ENCODE measurements around the gene MALL.
"Not testable (repeated sequence)": the region's sequence is repeated elsewhere in the genome, so short reads cannot be mapped to it uniquely, and the experiment has no call there.

The MALL gene

DNA sequence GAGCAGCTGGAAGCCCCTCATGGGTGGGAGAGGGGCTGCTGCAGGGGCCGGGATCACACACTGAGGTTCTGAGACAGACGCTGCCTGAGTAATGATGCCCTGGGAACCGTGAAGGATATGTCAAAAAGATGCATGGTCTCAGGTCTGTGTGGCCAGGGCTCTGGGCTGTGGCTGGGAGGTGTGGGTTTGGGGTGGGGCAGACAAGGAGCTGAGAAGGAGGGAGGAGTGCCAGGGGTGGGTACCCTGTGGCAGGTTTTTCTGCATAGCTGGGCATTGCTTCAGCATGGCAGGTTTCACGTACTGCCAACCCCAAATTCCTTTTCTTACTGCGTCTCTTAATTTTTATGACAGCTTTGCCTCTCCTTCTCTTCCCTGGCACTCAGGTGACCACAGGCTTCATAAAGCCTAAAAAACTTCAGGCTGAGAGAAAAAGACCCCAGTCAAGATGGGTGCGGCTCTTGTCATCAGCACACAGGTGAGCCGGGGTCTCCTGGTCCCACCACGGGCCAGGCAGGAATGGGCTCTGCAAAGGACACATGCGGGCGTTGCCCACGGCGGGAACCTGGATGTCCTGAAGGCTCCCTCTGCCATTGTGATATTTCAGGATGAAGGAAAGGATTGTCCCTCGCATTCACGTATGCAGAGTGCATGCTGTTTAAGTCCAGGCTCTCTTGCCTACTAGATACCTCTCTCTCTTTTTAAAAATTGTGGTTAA lies 18.0 kb downstream of the MALL start:
- no peak for DNase-seq

- DNase-seq: no peak
Observed at GRCh38 chr2:110095994-110096633, 19.5 kb downstream of the MALL start.

- not testable (repeated sequence) for DNase-seq
Observed at GRCh38 chr2:110094884-110095534, 20.6 kb downstream of the MALL start.

DNA sequence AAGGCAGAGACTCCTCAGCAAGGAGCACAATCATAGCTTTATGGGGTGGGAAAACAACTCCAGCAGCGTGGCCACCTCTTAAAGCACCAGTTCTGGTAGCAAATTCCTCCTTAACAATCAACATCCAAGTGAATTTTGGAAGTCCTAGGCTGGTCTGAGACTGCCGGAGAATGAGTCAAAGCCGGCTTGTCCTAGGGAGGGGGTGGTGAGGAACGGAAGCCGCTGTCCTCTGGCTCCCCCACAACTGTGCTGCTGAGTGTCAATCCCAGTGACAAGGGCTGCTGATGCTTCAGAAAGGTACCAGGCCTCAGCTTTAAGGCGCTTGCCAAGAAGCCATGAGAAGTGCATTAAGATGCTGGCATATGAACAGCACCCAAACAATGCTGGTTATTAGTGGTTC lies 21.7 kb downstream of the MALL start:
- not testable (repeated sequence) for DNase-seq

GRCh38 chr2:110090164-110090563 lies 25.5 kb downstream of the MALL start:
- not testable (repeated sequence) for DNase-seq

- not testable (repeated sequence) for DNase-seq
Observed at GRCh38 chr2:110083757-110084156, 31.9 kb downstream of the MALL start.

GRCh38 chr2:110083162-110083561 lies 32.5 kb downstream of the MALL start:
- not testable (repeated sequence) for DNase-seq

DNA sequence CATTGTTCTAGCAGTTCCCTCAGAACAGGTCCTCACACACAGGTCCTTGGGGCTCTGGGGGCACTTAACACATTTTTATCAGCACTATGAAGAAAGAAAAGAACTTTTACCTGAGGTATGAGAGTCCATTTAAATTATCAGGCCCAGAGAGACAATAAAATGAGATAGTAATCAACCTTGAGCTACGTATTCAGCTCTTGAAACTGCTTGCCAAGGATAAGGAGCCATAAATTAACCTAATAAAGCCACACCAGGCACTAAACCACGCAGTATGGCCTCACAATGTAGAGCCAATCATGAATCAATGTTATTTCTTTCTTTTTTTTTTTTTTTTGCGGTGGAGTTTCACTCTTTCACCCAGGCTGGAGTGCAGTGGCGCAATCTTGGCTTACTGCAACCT lies 37.5 kb downstream of the MALL start:
- not testable (repeated sequence) for DNase-seq

- DNase-seq: not testable (repeated sequence)
Observed at GRCh38 chr2:110075896-110076295, 39.7 kb downstream of the MALL start.

GRCh38 chr2:110069869-110070268 lies 45.8 kb downstream of the MALL start:
- DNase-seq: not testable (repeated sequence)

- DNase-seq: not testable (repeated sequence)
Observed at GRCh38 chr2:110068153-110068552, 47.5 kb downstream of the MALL start.

DNA sequence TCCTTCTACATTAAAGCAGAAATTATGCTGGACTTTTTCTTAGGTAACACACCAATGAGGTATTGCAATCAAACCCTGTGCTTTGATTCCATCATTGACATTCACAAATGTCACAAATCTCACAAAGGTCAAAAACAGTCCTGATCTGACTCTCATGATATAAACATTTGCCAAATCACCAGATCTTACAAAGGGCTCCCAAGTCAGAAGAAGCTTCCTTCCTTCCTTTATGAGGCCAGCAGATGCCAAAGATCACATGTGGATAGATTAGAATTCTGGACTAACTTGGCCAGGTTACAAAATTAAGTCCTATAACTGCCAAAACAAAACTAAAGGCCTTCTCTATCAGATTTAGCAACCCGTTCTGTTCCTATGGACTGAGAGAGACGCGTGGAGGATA lies 53.3 kb downstream of the MALL start:
- not testable (repeated sequence) for DNase-seq

DNA sequence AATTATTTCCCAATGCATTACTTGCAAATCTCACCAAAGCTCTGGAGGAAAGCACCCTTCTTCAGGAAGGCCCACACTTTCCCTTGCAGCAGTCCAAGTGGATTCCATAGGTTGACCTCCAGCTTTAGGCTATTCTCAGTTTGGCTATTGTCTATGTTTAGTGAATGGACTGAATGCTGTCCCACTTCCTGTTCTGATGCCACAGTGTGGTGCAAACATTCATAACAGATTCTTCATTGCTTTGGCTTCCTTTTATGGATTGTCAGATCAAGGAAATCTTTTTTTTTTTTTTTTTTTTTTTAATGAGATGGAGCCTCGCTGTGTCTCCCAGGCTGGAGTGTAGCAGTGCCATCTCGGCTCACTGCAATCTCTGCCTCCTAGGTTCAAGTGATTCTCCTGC lies 55.1 kb downstream of the MALL start:
- not testable (repeated sequence) for DNase-seq

- not testable (repeated sequence) for DNase-seq
Observed at GRCh38 chr2:110059694-110060358, 55.8 kb downstream of the MALL start.

- DNase-seq: not testable (repeated sequence)
Observed at GRCh38 chr2:110059009-110059693, 56.5 kb downstream of the MALL start.

DNA sequence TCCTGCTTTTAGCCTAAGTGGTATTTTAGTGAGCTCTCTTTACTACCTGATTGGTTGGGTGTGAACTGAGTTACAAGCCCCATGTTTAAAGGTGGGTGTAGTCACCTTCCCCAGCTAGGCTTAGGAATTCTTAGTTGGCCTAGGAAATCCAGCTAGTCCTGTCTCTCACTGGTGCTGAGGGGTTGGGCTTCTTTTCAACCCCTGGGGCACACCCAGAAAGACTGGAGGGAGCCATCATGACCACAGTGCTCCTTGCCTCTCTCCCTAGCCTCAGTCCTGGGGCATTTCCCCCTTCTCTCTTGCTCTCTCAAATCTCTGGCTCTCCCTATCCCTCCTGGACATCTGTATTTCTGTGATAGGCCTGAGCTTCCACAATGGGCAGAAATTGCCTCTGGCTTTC lies 57.6 kb downstream of the MALL start:
- DNase-seq: not testable (repeated sequence)

DNA sequence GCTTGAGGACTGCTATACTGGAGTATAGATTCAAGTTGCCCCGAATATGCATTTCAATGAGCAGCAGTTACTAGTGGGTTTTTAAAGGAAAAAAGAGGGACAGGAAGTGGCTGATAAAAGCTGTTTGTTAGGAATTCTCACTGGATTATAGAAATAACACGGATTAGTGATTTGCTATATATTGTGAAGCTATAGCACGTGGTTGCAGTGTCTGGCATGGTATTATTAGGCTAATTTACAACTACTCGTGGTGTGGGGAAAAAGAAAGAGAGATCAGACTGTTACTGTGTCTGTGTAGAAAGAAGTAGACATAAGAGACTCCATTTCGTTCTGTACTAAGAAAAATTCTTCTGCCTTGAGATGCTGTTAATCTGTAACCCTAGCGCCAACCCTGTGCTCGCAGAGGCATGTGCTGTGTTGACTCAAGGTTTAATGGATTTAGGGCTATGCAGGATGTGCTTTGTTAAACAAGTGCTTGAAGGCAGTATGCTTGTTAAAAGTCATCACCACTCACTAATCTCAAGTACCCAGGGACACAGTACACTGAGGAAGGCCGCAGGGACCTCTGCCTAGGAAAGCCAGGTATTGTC lies 59.7 kb downstream of the MALL start:
- DNase-seq: not testable (repeated sequence)

DNA sequence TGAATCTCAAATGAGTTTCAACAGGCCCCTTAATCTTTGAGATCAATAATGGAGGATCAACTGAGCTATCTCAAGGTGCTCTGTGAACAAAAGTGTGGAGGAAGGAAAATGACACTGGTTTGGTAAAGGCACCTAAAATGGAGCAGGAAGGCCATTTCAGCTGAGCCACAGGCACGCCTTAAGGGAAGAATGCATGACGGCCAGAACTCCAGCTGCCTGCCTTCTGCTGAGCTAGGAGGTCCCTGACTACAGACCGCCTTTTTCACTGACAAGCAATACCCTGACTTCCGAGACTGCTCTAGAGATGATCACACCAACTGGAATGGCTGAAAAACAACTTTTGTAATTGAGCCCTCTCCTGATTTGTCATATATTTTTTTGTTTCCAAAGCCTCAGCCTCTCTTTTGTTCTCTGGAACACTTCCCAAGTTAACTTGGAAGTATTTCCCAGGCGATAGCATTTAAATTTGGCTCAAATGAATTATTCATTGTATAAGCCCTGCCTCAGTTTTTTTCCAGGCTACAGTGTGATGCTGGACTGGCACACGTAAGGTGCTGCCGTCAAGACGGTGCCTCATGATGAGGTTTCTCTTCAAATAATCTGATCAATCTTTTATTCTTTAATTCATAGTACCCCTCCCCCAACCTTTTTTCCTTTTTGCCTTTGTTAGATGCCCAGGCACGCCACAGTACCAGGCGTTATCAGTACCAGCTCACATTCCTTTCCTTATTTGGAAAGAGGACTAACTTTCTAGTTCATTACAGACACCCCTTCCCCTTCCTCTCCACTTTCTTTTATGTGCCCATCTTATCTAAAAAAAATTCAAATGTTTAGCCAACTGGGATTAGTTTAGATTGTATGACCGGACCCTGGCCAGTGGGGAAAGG lies 60.9 kb downstream of the MALL start:
- DNase-seq: not testable (repeated sequence)

DNA sequence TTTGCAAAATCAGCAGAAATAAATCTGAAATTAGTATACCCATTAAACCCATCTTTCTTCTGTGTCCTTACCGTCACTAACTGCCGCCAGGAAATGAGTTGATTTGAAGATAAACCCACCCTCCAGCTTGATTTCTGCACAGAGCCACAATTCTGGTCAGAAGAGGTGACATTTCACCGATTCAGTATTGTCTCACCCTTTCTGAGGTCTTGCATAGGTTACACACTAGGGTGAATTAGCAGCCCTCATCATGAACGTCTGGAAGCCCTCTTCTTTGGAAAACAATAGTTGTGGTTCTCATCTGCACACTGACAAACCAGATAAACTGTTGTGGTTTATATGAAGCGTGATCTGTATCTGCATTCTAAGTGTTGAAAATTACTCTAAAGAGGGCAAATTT lies 61.9 kb downstream of the MALL start:
- DNase-seq: not testable (repeated sequence)

DNA sequence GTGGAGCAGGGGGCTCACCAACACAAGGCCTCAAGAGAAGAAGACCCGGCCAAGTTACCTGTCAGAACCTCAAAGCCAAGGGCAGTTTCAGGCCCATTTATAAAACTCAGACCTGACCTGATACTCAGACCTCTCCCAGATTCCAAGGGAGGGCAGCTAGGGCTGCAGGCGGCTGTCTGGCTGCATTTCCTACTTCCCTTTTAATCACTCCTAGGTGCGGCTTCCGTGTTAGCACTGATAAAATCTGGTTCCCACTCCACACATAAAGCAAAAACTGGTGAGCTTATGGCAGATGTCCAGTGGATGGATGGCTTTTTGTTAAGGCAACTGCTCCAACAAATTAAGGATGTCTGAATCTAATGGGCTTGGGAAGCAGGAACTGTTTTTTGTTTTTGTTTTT lies 63.5 kb downstream of the MALL start:
- not testable (repeated sequence) for DNase-seq

DNA sequence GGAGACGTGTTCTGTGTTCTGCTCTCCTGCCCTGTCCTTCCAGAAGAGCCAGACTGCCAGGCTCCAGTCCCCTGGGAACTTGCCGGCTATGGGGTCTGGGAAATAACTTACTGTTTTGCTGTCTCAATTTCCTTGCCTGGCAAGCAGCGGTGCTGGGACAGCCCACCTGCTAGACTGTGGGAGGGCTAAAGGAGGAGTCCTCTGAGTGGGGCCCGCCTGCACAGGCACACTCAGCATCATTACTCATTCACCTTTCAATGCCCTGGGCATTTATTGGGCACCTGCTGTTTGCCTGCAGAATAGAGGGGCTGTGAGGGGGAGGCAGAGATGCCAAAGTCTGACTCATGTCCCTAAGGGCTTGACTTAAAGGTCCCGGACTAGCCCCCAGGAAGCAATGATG lies 65.4 kb downstream of the MALL start:
- not testable (repeated sequence) for DNase-seq

All from OCI-M1 (cell line).